HepG2 (cell line): ENCODE data around the gene ZNF783. TPM values are rescaled to one million over a fixed set of nuclear protein-coding genes. Genes with fewer than 3 reads are reported as not detected.
A peak's percentile ranks its signal among the peaks of the same experiment; 100 is the strongest.

Experiments
- BHLHE40 ChIP-seq: IDR thresholded peaks from 2 replicates; pipeline ENCODE4 v1.6.1; 2011; ENCODE audit warnings: low read length, improper control_type of control experiment
- GABPB1 ChIP-seq: IDR thresholded peaks from 2 replicates; pipeline ENCODE4 v1.6.1; 2016; ENCODE audit warnings: mild to moderate bottlenecking, missing genetic modification reagents, moderate library complexity, missing compliant biosample characterization
- HDAC2 ChIP-seq: sonication (generic); formaldehyde crosslinking; IDR thresholded peaks from 2 replicates; pipeline ENCODE4 v1.4.0; 2020; ENCODE audit warnings: missing genetic modification reagents
- HNRNPUL1 ChIP-seq: fragments of 200-400 bp; formaldehyde crosslinking; IDR thresholded peaks from 2 replicates; pipeline ENCODE4 v1.6.1; 2017; ENCODE audit warnings: low read depth, mild to moderate bottlenecking, low read length, moderate library complexity
- HOXA9 ChIP-seq: sonication (generic); formaldehyde crosslinking; IDR thresholded peaks from 2 replicates; pipeline ENCODE4 v1.8.1; 2022; ENCODE audit warnings: missing genetic modification reagents, mild to moderate bottlenecking, moderate library complexity, borderline replicate concordance
- JUND ChIP-seq: sonication (generic); formaldehyde crosslinking; IDR thresholded peaks from 2 replicates; pipeline ENCODE4 v1.8.0; 2022; ENCODE audit warnings: mild to moderate bottlenecking, missing genetic modification reagents
- KDM5A ChIP-seq: fragments of 200-600 bp; sonication (generic); IDR thresholded peaks from 2 replicates; pipeline ENCODE4 v1.7.0; 2018; ENCODE audit warnings: antibody characterized with exemption, mild to moderate bottlenecking, low read length, borderline replicate concordance
- MBNL3 ChIP-seq: fragments of 250-450 bp; sonication (Bioruptor Pico); conservative IDR thresholded peaks from 2 replicates; pipeline ENCODE4 v1.8.0; 2022; ENCODE audit warnings: mild to moderate bottlenecking, inconsistent platforms
- MED1 ChIP-seq: sonication (generic); formaldehyde crosslinking; IDR thresholded peaks from 2 replicates; pipeline ENCODE4 v1.4.0; 2020; ENCODE audit warnings: missing genetic modification reagents
- NFE2L2 ChIP-seq: fragments of 150-350 bp; IDR thresholded peaks from 2 replicates; pipeline ENCODE4 v1.6.1; 2014; ENCODE audit warnings: low read length
- NKX3-1 ChIP-seq: sonication (generic); formaldehyde crosslinking; IDR thresholded peaks from 2 replicates; pipeline ENCODE4 v1.5.0; 2020; ENCODE audit warnings: missing genetic modification reagents
- NONO ChIP-seq, 2 experiments: fragments of 450-650 bp in 1 of 2; sonication (generic) in 1 of 2; formaldehyde crosslinking in 1 of 2; IDR thresholded peaks in 1 of 2; conservative IDR thresholded peaks in 1 of 2; 2 replicates each; pipeline versions ENCODE4 v1.6.1 to v1.8.0; 2017 to 2022; ENCODE audit warnings: mild to moderate bottlenecking in 1 of 2, missing genetic modification reagents in 1 of 2, moderate library complexity in 1 of 2
- RARA ChIP-seq: IDR thresholded peaks from 2 replicates; pipeline ENCODE4 v1.6.1; 2016; ENCODE audit warnings: missing genetic modification reagents, missing compliant biosample characterization
- SMC3 ChIP-seq: IDR thresholded peaks from 2 replicates; pipeline ENCODE4 v1.6.1; 2011; ENCODE audit warnings: low read length, improper control_type of control experiment
- SP140L ChIP-seq: sonication (generic); formaldehyde crosslinking; IDR thresholded peaks from 2 replicates; pipeline ENCODE4 v1.4.0; 2020; ENCODE audit warnings: missing genetic modification reagents, borderline replicate concordance
- TBP ChIP-seq: sonication (generic); formaldehyde crosslinking; IDR thresholded peaks from 2 replicates; pipeline ENCODE4 v1.5.0; 2020; ENCODE audit warnings: missing genetic modification reagents
- ZKSCAN8 ChIP-seq: IDR thresholded peaks from 2 replicates; pipeline ENCODE4 v1.6.1; 2016; ENCODE audit warnings: borderline replicate concordance, missing genetic modification reagents, missing compliant biosample characterization
- ZNF121 ChIP-seq: sonication (generic); formaldehyde crosslinking; IDR thresholded peaks from 2 replicates; pipeline ENCODE4 v1.5.0; 2020; ENCODE audit warnings: mild to moderate bottlenecking, missing genetic modification reagents
- ZNF124 ChIP-seq: sonication (generic); formaldehyde crosslinking; IDR thresholded peaks from 2 replicates; pipeline ENCODE4 v1.4.0; 2020; ENCODE audit warnings: missing genetic modification reagents
- ZNF143 ChIP-seq: sonication (generic); formaldehyde crosslinking; IDR thresholded peaks from 2 replicates; pipeline ENCODE4 v1.4.0; 2020; ENCODE audit warnings: missing genetic modification reagents
- ZNF275 ChIP-seq: sonication (generic); formaldehyde crosslinking; IDR thresholded peaks from 2 replicates; pipeline ENCODE4 v1.8.0; 2022; ENCODE audit warnings: missing genetic modification reagents, mild to moderate bottlenecking, inconsistent platforms, borderline replicate concordance
- ZNF326 ChIP-seq: sonication (generic); formaldehyde crosslinking; IDR thresholded peaks from 2 replicates; pipeline ENCODE4 v1.4.0; 2020; ENCODE audit warnings: missing genetic modification reagents, borderline replicate concordance
- ZNF512 ChIP-seq: sonication (generic); formaldehyde crosslinking; IDR thresholded peaks from 2 replicates; pipeline ENCODE4 v1.4.0; 2020; ENCODE audit warnings: mild to moderate bottlenecking, missing genetic modification reagents
- ZNF570 ChIP-seq: sonication (generic); formaldehyde crosslinking; IDR thresholded peaks from 2 replicates; pipeline ENCODE4 v1.4.0; 2020; ENCODE audit warnings: mild to moderate bottlenecking, missing genetic modification reagents, borderline replicate concordance
- ZNF598 ChIP-seq: sonication (generic); formaldehyde crosslinking; IDR thresholded peaks from 2 replicates; pipeline ENCODE4 v1.5.1; 2020; ENCODE audit warnings: mild to moderate bottlenecking, missing genetic modification reagents, borderline replicate concordance
- ZNF691 ChIP-seq: sonication (generic); formaldehyde crosslinking; IDR thresholded peaks from 2 replicates; pipeline ENCODE4 v1.4.0; 2020; ENCODE audit warnings: missing genetic modification reagents, low read depth, mild to moderate bottlenecking, borderline replicate concordance
- ZSCAN20 ChIP-seq: sonication (generic); formaldehyde crosslinking; IDR thresholded peaks from 2 replicates; pipeline ENCODE4 v1.4.0; 2020; ENCODE audit warnings: missing genetic modification reagents, mild to moderate bottlenecking, borderline replicate concordance
- polyA plus RNA-seq, 8 experiments: library from polyadenylated mRNA; depleted of rRNA in 3 of 8; stranded (reverse) in 7 of 8; unstranded in 1 of 8; fragments of >200 nt; fragmentation: Illumina TruSeq in 4 of 8; extraction: Trizol in 4 of 8; gene quantifications; 2 replicates each; pipeline versions ENCODE4 v1.2.1 to v1.2.3, GENCODE V29; 2011 to 2016; ENCODE audit warnings: low read depth in 4 of 8, missing spikeins in 1 of 8, mixed read lengths in 1 of 8; ENCODE audit not compliant: insufficient read depth in 1 of 8
- total RNA-seq, 5 experiments: library from RNA; depleted of rRNA; stranded (reverse); fragments of >200 nt; fragmentation: Illumina TruSeq; extraction: Trizol; gene quantifications; 2 replicates each; pipeline ENCODE4 v1.2.3, GENCODE V29; 2016; ENCODE audit warnings: low read depth in 1 of 5

Gene ZNF783
- total and polyA plus RNA-seq, 2 of the 13 experiments (the other 11 are each of a cell fraction or from before 2014, with no cell fraction given) = 4.1 to 5.2 TPM

GRCh38 chr7:149239345-149240143, 22.5 kb upstream of the ZNF783 start, which contains the start of gene ZNF212 (continued):
- TF ChIP-seq ZNF512 (CRISPR knock-in tag) (no peak), NKX3-1 (CRISPR knock-in tag) (no peak), ZNF275 (CRISPR knock-in tag) (peak; percentile 54; the same call in 1 of the 2 replicates), RARA (CRISPR knock-in tag) (peak; percentile 60), ZNF570 (CRISPR knock-in tag) (no peak), TBP (CRISPR knock-in tag) (no peak; the same call in 1 of the 2 replicates), ZNF124 (CRISPR knock-in tag) (peak; percentile 56; the same call in 1 of the 2 replicates), HOXA9 (no peak), ZNF326 (CRISPR knock-in tag) (no peak), NONO (IDR thresholded peaks at IDR 0.05) (no peak), NONO (CRISPR knock-in tag; conservative IDR thresholded peaks at IDR 0.05) (peak; percentile 96), ZNF143 (CRISPR knock-in tag) (peak; percentile 96), SP140L (CRISPR knock-in tag) (0 out of 2 replicates have a peak, but pooled peaks have one; percentile 52), ZKSCAN8 (CRISPR knock-in tag) (no peak; the same call in 1 of the 2 replicates), ZSCAN20 (CRISPR knock-in tag) (no peak), HNRNPUL1 (no peak), NFE2L2 (no peak), MBNL3 (CRISPR knock-in tag) (no peak), GABPB1 (CRISPR knock-in tag) (peak; percentile 92), SMC3 (no peak), ZNF598 (CRISPR knock-in tag) (no peak), HDAC2 (CRISPR knock-in tag) (peak; percentile 95), JUND (CRISPR knock-in tag) (no peak), ZNF691 (no peak; the same call in 1 of the 2 replicates), BHLHE40 (0 out of 2 replicates have a peak, but pooled peaks have one; percentile 15), MED1 (peak; percentile 67; the same call in 1 of the 2 replicates), KDM5A (peak; percentile 94), ZNF121 (CRISPR knock-in tag) (no peak)
